ENCODE data around the gene UNC93B1.

DNA sequence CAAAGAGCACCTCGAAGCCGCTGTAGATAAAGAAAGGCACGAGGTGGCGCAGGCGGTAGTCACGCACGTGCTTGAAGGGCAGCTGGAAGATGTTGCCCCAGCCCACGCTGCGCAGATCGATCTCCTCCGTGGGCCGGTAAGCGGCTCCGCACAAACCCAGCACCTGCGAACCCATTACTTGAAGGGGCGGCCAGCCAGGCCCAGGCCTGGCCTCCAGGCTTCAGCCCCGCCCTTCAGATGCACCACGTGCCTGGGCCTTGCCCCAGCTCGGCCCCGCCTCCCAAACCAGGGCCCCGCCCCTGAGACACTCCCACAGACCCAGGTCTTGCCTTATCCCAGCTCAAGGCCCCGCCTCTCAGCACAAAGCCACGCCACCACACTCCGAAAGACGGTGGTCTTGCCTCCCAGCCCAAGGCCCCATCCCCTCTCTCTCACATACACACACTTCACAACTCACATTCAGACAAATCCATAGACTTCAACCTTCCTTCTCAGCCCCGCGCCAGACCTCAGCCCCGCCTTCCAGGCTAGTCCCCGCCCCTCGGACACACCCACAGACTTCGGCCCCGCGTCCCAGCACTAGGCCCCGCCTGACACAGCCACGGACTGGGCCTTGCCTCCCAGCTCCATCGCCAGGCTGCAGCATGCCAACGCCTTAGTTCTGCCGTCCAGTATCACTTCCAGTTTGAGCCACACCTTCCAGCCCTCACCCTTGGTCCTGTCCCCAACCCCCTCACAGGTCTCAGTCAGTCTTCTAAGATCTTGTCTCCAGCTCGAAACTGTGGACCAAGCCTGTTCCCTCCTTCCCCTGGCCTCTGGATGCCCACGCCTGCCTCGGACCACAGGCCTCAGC, 7.0 kb downstream of the UNC93B1 start:
- TF ChIP-seq, protein P1, sequence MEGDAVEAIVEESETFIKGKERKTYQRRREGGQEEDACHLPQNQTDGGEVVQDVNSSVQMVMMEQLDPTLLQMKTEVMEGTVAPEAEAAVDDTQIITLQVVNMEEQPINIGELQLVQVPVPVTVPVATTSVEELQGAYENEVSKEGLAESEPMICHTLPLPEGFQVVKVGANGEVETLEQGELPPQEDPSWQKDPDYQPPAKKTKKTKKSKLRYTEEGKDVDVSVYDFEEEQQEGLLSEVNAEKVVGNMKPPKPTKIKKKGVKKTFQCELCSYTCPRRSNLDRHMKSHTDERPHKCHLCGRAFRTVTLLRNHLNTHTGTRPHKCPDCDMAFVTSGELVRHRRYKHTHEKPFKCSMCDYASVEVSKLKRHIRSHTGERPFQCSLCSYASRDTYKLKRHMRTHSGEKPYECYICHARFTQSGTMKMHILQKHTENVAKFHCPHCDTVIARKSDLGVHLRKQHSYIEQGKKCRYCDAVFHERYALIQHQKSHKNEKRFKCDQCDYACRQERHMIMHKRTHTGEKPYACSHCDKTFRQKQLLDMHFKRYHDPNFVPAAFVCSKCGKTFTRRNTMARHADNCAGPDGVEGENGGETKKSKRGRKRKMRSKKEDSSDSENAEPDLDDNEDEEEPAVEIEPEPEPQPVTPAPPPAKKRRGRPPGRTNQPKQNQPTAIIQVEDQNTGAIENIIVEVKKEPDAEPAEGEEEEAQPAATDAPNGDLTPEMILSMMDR (IDR thresholded peaks at IDR 0.05; ENCODE audit: insufficient read depth, low read length) = no peak
- TF ChIP-seq, protein P2, sequence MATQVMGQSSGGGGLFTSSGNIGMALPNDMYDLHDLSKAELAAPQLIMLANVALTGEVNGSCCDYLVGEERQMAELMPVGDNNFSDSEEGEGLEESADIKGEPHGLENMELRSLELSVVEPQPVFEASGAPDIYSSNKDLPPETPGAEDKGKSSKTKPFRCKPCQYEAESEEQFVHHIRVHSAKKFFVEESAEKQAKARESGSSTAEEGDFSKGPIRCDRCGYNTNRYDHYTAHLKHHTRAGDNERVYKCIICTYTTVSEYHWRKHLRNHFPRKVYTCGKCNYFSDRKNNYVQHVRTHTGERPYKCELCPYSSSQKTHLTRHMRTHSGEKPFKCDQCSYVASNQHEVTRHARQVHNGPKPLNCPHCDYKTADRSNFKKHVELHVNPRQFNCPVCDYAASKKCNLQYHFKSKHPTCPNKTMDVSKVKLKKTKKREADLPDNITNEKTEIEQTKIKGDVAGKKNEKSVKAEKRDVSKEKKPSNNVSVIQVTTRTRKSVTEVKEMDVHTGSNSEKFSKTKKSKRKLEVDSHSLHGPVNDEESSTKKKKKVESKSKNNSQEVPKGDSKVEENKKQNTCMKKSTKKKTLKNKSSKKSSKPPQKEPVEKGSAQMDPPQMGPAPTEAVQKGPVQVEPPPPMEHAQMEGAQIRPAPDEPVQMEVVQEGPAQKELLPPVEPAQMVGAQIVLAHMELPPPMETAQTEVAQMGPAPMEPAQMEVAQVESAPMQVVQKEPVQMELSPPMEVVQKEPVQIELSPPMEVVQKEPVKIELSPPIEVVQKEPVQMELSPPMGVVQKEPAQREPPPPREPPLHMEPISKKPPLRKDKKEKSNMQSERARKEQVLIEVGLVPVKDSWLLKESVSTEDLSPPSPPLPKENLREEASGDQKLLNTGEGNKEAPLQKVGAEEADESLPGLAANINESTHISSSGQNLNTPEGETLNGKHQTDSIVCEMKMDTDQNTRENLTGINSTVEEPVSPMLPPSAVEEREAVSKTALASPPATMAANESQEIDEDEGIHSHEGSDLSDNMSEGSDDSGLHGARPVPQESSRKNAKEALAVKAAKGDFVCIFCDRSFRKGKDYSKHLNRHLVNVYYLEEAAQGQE (IDR thresholded peaks at IDR 0.05; ENCODE audit: insufficient replicate concordance, low read depth) = no peak
- TF ChIP-seq GABPA (IDR thresholded peaks at IDR 0.05; ENCODE audit: low read depth) (no peak), POLR2AphosphoS5 (IDR thresholded peaks at IDR 0.05; ENCODE audit: low read depth) (peak; percentile 69), SPI1 (IDR thresholded peaks at IDR 0.05; ENCODE audit: borderline replicate concordance, low read depth) (no peak; the same call in 1 of the 2 replicates)

Measured in HL-60 (cell line).